HEK293 (cell line): ENCODE measurements around the gene NBPF3.
A peak's percentile ranks its signal among the peaks of the same experiment; 100 is the strongest.
"Not testable (repeated sequence)": the region's sequence is repeated elsewhere in the genome, so short reads cannot be mapped to it uniquely, and the experiment has no call there.

Experiments used
- CTCF ChIA-PET: fragments of 350-600 bp; formaldehyde crosslinking; extraction: SDS; loops from one replicate; lab custom pipeline; 2021; ENCODE audit warnings: antibody characterized with exemption; lab: Yijun Ruan, JAX
- POLR2A ChIA-PET: fragments of 300-600 bp; formaldehyde crosslinking; extraction: SDS; loops from one replicate; lab custom pipeline; 2020; ENCODE audit warnings: antibody characterized with exemption, inconsistent platforms; lab: Yijun Ruan, JAX
- H3K27ac ChIP-seq: fragments of 200-500 bp; sonication (Bioruptor generic); 2 replicates; pipeline ENCODE4 v1.5.1; 2014; ENCODE audit warnings: low read depth, low read length, control low read depth, inconsistent platforms; ENCODE audit errors: extremely low read depth
- H3K36me3 ChIP-seq, 2 experiments: fragments of 200-500 bp in 1 of 2; sonication (Bioruptor generic) in 1 of 2; 1 replicate in 1 of 2; 2 replicates in 1 of 2; pipeline ENCODE4 v1.5.1; 2014 to 2017; ENCODE audit warnings: inconsistent platforms in 2 of 2, low read length in 2 of 2; ENCODE audit not compliant: control insufficient read depth in 2 of 2, insufficient read depth in 1 of 2
- H3K4me1 ChIP-seq: fragments of 200-500 bp; sonication (Bioruptor generic); 2 replicates; pipeline ENCODE4 v1.5.1; 2014; ENCODE audit warnings: mild to moderate bottlenecking, low read length, inconsistent platforms; ENCODE audit not compliant: control insufficient read depth, insufficient read depth
- H3K4me3 ChIP-seq: 2 replicates; pipeline ENCODE4 v1.5.1; 2011; ENCODE audit warnings: low read depth, mild to moderate bottlenecking, control low read depth, low read length, moderate library complexity
- H3K9me3 ChIP-seq: fragments of 200-500 bp; sonication (Bioruptor generic); 2 replicates; pipeline ENCODE4 v1.5.1; 2014; ENCODE audit warnings: low read depth, low read length, inconsistent platforms; ENCODE audit not compliant: control insufficient read depth, insufficient read depth
- KLF10 ChIP-seq: fragments of 450-650 bp; IDR thresholded peaks from 2 replicates; pipeline ENCODE4 v1.5.1; 2018; ENCODE audit warnings: missing biosample characterization, mild to moderate bottlenecking, missing genetic modification characterization
- ZBTB17 ChIP-seq: fragments of 450-650 bp; formaldehyde crosslinking; IDR thresholded peaks from 2 replicates; pipeline ENCODE4 v1.5.1; 2016; ENCODE audit warnings: missing biosample characterization, missing genetic modification characterization
- ZBTB8A ChIP-seq: fragments of 450-650 bp; formaldehyde crosslinking; IDR thresholded peaks from 2 replicates; pipeline ENCODE4 v1.5.1; 2016; ENCODE audit warnings: missing biosample characterization, missing genetic modification characterization
- ZFP37 ChIP-seq: fragments of 450-650 bp; formaldehyde crosslinking; IDR thresholded peaks from 2 replicates; pipeline ENCODE4 v1.5.1; 2016; ENCODE audit warnings: missing biosample characterization, missing genetic modification characterization
- ZNF354C ChIP-seq: fragments of 450-650 bp; formaldehyde crosslinking; IDR thresholded peaks from 2 replicates; pipeline ENCODE4 v1.5.1; 2016; ENCODE audit warnings: missing biosample characterization, missing genetic modification characterization, low read depth, borderline replicate concordance
- ZNF48 ChIP-seq: fragments of 450-650 bp; formaldehyde crosslinking; IDR thresholded peaks from 2 replicates; pipeline ENCODE4 v1.5.1; 2016; ENCODE audit warnings: missing biosample characterization, missing genetic modification characterization
- ZNF548 ChIP-seq: fragments of 450-650 bp; formaldehyde crosslinking; IDR thresholded peaks from 2 replicates; pipeline ENCODE4 v1.5.1; 2016; ENCODE audit warnings: missing biosample characterization, missing genetic modification characterization
- ZNF623 ChIP-seq: fragments of 450-650 bp; formaldehyde crosslinking; IDR thresholded peaks from 2 replicates; pipeline ENCODE4 v1.5.1; 2016; ENCODE audit warnings: missing biosample characterization, missing genetic modification characterization
- ZXDB ChIP-seq: fragments of 450-650 bp; formaldehyde crosslinking; IDR thresholded peaks from 2 replicates; pipeline ENCODE4 v1.5.1; 2016; ENCODE audit warnings: missing biosample characterization, missing genetic modification characterization
- TF ChIP-seq, protein P1 (sequence below): fragments of 450-650 bp; formaldehyde crosslinking; IDR thresholded peaks from 2 replicates; pipeline ENCODE4 v1.5.1; 2016; ENCODE audit warnings: missing biosample characterization, missing genetic modification characterization
- TF ChIP-seq, protein P2 (sequence below): fragments of 450-650 bp; formaldehyde crosslinking; IDR thresholded peaks from 2 replicates; pipeline ENCODE4 v1.5.1; 2016; ENCODE audit warnings: missing biosample characterization, missing genetic modification characterization, low read depth
- TF ChIP-seq, protein P3 (sequence below): fragments of 450-650 bp; formaldehyde crosslinking; IDR thresholded peaks from 2 replicates; pipeline ENCODE4 v1.5.1; 2016; ENCODE audit warnings: missing biosample characterization, missing genetic modification characterization
- TF ChIP-seq, protein P4 (sequence below): fragments of 450-650 bp; formaldehyde crosslinking; IDR thresholded peaks from 2 replicates; pipeline ENCODE4 v1.5.1; 2017; ENCODE audit warnings: missing biosample characterization, missing genetic modification characterization
- TF ChIP-seq, protein P5 (sequence below): fragments of 450-650 bp; formaldehyde crosslinking; conservative IDR thresholded peaks from 2 replicates; pipeline ENCODE4 v1.5.1; 2016; ENCODE audit warnings: low read depth, missing biosample characterization, missing genetic modification characterization

Gene NBPF3

DNA sequence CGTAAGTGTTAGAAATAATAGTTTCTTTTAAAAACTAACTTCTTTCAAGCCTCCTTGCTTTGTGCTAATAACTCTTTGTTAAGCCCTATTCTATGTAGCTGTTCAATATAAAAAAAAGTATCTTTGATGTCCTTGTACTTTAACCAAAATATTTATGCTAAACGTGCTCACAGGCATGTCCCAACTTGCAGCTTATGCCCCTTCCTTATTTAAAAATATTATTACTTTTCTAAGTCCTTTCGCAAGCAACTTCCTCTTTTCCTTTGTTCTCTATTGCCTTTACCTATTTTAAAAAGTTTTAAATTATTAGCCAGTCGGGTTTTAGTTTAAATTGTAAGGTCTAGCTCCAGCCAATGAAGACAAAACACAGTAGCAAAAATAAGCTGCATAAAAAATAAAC, 43.4 kb upstream of the NBPF3 start (continued):
- TF ChIP-seq, protein P1, sequence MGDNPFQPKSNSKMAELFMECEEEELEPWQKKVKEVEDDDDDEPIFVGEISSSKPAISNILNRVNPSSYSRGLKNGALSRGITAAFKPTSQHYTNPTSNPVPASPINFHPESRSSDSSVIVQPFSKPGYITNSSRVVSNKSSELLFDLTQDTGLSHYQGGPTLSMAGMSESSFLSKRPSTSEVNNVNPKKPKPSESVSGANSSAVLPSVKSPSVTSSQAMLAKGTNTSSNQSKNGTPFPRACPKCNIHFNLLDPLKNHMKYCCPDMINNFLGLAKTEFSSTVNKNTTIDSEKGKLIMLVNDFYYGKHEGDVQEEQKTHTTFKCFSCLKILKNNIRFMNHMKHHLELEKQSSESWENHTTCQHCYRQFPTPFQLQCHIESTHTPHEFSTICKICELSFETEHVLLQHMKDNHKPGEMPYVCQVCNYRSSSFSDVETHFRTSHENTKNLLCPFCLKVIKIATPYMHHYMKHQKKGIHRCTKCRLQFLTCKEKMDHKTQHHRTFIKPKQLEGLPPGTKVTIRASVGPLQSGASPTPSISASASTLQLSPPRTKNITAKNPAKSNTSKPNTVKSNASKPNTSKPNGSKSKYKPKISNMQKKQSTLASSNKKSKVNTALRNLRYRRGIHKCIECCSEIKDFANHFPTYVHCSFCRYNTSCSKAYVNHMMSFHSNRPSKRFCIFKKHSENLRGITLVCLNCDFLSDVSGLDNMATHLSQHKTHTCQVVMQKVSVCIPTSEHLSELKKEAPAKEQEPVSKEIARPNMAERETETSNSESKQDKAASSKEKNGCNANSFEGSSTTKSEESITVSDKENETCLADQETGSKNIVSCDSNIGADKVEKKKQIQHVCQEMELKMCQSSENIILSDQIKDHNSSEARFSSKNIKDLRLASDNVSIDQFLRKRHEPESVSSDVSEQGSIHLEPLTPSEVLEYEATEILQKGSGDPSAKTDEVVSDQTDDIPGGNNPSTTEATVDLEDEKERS (tag by site-specific recombination) = no peak
- TF ChIP-seq ZNF548 (tag by site-specific recombination) = no peak
- TF ChIP-seq, protein P2, sequence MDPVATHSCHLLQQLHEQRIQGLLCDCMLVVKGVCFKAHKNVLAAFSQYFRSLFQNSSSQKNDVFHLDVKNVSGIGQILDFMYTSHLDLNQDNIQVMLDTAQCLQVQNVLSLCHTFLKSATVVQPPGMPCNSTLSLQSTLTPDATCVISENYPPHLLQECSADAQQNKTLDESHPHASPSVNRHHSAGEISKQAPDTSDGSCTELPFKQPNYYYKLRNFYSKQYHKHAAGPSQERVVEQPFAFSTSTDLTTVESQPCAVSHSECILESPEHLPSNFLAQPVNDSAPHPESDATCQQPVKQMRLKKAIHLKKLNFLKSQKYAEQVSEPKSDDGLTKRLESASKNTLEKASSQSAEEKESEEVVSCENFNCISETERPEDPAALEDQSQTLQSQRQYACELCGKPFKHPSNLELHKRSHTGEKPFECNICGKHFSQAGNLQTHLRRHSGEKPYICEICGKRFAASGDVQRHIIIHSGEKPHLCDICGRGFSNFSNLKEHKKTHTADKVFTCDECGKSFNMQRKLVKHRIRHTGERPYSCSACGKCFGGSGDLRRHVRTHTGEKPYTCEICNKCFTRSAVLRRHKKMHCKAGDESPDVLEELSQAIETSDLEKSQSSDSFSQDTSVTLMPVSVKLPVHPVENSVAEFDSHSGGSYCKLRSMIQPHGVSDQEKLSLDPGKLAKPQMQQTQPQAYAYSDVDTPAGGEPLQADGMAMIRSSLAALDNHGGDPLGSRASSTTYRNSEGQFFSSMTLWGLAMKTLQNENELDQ (tag by site-specific recombination) = no peak

DNA sequence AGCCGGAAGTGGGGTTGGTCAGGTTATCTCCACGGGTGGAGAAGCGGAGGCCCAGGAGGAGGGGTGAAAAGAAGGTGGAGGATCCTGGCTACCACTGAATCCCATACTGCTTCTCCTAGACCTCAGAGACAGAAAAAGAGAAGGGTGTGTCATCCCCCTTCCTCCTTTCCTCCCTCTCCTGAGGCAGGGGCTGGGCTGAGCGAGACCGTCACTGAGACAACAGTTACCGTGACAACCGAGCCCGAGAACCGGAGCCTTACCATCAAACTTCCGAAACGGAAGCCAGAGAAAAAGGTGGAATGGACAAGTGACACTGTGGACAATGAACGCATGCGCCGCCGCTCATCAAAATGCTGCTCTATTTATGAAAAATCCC, 42.1 kb upstream of the NBPF3 start:
- TF ChIP-seq ZBTB17 (tag by site-specific recombination) (no peak), KLF10 (no peak), ZNF48 (tag by site-specific recombination) (no peak)
- TF ChIP-seq, protein P3, sequence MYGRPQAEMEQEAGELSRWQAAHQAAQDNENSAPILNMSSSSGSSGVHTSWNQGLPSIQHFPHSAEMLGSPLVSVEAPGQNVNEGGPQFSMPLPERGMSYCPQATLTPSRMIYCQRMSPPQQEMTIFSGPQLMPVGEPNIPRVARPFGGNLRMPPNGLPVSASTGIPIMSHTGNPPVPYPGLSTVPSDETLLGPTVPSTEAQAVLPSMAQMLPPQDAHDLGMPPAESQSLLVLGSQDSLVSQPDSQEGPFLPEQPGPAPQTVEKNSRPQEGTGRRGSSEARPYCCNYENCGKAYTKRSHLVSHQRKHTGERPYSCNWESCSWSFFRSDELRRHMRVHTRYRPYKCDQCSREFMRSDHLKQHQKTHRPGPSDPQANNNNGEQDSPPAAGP (tag by site-specific recombination) = no peak
- TF ChIP-seq, protein P4, sequence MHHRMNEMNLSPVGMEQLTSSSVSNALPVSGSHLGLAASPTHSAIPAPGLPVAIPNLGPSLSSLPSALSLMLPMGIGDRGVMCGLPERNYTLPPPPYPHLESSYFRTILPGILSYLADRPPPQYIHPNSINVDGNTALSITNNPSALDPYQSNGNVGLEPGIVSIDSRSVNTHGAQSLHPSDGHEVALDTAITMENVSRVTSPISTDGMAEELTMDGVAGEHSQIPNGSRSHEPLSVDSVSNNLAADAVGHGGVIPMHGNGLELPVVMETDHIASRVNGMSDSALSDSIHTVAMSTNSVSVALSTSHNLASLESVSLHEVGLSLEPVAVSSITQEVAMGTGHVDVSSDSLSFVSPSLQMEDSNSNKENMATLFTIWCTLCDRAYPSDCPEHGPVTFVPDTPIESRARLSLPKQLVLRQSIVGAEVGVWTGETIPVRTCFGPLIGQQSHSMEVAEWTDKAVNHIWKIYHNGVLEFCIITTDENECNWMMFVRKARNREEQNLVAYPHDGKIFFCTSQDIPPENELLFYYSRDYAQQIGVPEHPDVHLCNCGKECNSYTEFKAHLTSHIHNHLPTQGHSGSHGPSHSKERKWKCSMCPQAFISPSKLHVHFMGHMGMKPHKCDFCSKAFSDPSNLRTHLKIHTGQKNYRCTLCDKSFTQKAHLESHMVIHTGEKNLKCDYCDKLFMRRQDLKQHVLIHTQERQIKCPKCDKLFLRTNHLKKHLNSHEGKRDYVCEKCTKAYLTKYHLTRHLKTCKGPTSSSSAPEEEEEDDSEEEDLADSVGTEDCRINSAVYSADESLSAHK (tag by site-specific recombination) = no peak
- H3K36me3 ChIP-seq = no peaks in the 10 kb centered on the region
- ChIA-PET CTCF (no interaction called here), POLR2A (no interaction called here)
- H3K4me1 ChIP-seq = no peaks in the 10 kb centered on the region
- no peaks in the 10 kb centered on the region for H3K9me3 ChIP-seq
- H3K27ac ChIP-seq = no peak overlapping the region
- no peak overlapping the region for H3K4me3 ChIP-seq

DNA sequence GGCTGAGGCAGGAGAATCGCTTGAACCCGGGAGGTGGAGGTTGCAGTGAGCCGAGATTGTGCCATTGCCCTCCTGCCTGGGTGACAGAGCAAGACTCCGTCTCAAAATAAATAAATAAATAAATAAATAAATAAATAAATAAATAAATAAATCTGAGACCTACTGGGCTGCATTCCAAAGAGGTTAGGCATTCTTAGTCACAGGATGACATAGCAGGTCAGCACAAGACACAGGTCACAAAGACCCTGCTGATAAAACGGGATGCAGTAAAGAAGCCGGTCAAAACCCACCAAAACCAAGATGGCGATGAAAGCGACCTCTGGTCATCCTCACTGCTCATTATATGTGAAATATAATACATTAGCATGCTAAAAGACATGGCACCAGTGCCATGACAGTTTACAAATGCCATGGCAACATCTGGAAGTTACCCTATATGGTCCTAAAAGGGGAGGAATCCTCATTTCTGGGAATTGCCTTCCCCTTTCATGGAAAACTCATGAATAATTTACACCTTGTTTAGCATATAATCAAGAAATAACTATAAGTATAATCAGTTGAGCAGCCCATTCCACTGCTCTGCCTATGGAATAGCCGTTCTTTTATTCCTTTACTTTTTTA, 38.1 kb upstream of the NBPF3 start:
- H3K4me3 ChIP-seq, POLR2A ChIA-PET, CTCF ChIA-PET, H3K36me3 ChIP-seq, H3K4me1 ChIP-seq, H3K9me3 ChIP-seq, H3K27ac ChIP-seq: not testable (repeated sequence)
- TF ChIP-seq, protein P5, sequence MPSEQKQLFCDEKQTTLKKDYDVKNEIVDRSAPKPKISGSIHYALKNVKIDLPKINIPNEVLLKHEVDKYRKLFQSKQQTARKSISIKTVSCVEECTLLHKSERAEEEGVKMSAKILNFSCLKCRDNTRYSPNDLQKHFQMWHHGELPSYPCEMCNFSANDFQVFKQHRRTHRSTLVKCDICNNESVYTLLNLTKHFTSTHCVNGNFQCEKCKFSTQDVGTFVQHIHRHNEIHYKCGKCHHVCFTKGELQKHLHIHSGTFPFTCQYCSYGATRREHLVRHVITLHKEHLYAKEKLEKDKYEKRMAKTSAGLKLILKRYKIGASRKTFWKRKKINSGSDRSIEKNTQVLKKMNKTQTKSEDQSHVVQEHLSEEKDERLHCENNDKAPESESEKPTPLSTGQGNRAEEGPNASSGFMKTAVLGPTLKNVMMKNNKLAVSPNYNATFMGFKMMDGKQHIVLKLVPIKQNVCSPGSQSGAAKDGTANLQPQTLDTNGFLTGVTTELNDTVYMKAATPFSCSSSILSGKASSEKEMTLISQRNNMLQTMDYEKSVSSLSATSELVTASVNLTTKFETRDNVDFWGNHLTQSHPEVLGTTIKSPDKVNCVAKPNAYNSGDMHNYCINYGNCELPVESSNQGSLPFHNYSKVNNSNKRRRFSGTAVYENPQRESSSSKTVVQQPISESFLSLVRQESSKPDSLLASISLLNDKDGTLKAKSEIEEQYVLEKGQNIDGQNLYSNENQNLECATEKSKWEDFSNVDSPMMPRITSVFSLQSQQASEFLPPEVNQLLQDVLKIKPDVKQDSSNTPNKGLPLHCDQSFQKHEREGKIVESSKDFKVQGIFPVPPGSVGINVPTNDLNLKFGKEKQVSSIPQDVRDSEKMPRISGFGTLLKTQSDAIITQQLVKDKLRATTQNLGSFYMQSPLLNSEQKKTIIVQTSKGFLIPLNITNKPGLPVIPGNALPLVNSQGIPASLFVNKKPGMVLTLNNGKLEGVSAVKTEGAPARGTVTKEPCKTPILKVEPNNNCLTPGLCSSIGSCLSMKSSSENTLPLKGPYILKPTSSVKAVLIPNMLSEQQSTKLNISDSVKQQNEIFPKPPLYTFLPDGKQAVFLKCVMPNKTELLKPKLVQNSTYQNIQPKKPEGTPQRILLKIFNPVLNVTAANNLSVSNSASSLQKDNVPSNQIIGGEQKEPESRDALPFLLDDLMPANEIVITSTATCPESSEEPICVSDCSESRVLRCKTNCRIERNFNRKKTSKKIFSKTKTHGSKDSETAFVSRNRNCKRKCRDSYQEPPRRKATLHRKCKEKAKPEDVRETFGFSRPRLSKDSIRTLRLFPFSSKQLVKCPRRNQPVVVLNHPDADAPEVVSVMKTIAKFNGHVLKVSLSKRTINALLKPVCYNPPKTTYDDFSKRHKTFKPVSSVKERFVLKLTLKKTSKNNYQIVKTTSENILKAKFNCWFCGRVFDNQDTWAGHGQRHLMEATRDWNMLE (tag by site-specific recombination) = peak; percentile 84
- TF ChIP-seq ZNF354C (tag by site-specific recombination) (0 out of 2 replicates have a peak, but pooled peaks have one; percentile 51), ZFP37 (0 out of 2 replicates have a peak, but pooled peaks have one; percentile 33), ZNF623 (tag by site-specific recombination) (peak; percentile 76), ZXDB (tag by site-specific recombination) (0 out of 2 replicates have a peak, but pooled peaks have one; percentile 38), ZBTB8A (0 out of 2 replicates have a peak, but pooled peaks have one; percentile 41)
